K562 (cell line): ENCODE data around the gene OPCML. TPM values are rescaled to one million over a fixed set of nuclear protein-coding genes. Genes with fewer than 3 reads are reported as not detected.

Source experiments
- ETV5 ChIP-seq: sonication (generic); formaldehyde crosslinking; IDR thresholded peaks from 2 replicates; pipeline ENCODE4 v1.4.0; 2020; ENCODE audit warnings: low read depth, mild to moderate bottlenecking, missing genetic modification reagents
- NR2F6 ChIP-seq: fragments of 450-650 bp; formaldehyde crosslinking; IDR thresholded peaks from 2 replicates; pipeline ENCODE4 v1.4.0; 2020; ENCODE audit warnings: mild to moderate bottlenecking
- PPARD ChIP-seq: fragments of 250-450 bp; sonication (Bioruptor Pico); IDR thresholded peaks from 2 replicates; pipeline ENCODE4 v1.8.0; 2022; ENCODE audit warnings: inconsistent platforms, mild to moderate bottlenecking, moderate library complexity
- RBM39 ChIP-seq: fragments of 200-400 bp; formaldehyde crosslinking; optimal IDR thresholded peaks from 2 replicates; pipeline ENCODE3; 2018; ENCODE audit warnings: low read depth, low read length
- ZNF384 ChIP-seq: IDR thresholded peaks from 2 replicates; pipeline ENCODE4 v1.6.1; 2012; ENCODE audit warnings: low read depth, low read length, improper control_type of control experiment
- ZNF79 ChIP-seq: fragments of 250-450 bp; sonication (Bioruptor Pico); IDR thresholded peaks from 2 replicates; pipeline ENCODE4 v1.4.0; 2020; ENCODE audit warnings: low read depth, mild to moderate bottlenecking, moderate library complexity
- polyA plus RNA-seq, 8 experiments: library from polyadenylated mRNA; depleted of rRNA in 4 of 8; stranded (reverse) in 5 of 8; unstranded in 3 of 8; fragments of >200 nt; fragmentation: Nextera tagmentation in 2 of 8; fragmentation: Illumina TruSeq in 1 of 8; extraction: Ambion mirVana in 2 of 8; extraction: Trizol in 1 of 8; gene quantifications; 2 replicates each; pipeline versions ENCODE4 v1.2.1 to v1.2.3, GENCODE V29; 2011 to 2014; ENCODE audit warnings: inconsistent platforms in 1 of 8, missing spikeins in 1 of 8
- total RNA-seq, 7 experiments: library from RNA; depleted of rRNA in 6 of 7; stranded (reverse); fragments of >200 nt in 6 of 7; fragmentation: Illumina TruSeq in 2 of 7; extraction: Trizol in 2 of 7; gene quantifications; 2 replicates each; pipeline versions ENCODE4 v1.2.1 to v1.2.3, GENCODE V29; 2011 to 2021; ENCODE audit warnings: low replicate concordance in 1 of 7
- TF ChIP-seq, protein P1 (sequence below), 2 experiments: fragments of 450-650 bp; formaldehyde crosslinking in 1 of 2; IDR thresholded peaks; 2 replicates each; pipeline versions ENCODE4 v1.4.0 to v1.6.1; 2014 to 2020; ENCODE audit warnings: mild to moderate bottlenecking in 2 of 2, borderline replicate concordance in 1 of 2, low read depth in 1 of 2
- TF ChIP-seq, protein P2 (sequence below): fragments of 450-650 bp; IDR thresholded peaks from 2 replicates; pipeline ENCODE4 v1.6.1; 2016; ENCODE audit warnings: borderline replicate concordance

The OPCML gene
- total and polyA plus RNA-seq, 9 of the 15 experiments (the other 6 are each of a cell fraction or from before 2014, with no cell fraction given): not detected

DNA sequence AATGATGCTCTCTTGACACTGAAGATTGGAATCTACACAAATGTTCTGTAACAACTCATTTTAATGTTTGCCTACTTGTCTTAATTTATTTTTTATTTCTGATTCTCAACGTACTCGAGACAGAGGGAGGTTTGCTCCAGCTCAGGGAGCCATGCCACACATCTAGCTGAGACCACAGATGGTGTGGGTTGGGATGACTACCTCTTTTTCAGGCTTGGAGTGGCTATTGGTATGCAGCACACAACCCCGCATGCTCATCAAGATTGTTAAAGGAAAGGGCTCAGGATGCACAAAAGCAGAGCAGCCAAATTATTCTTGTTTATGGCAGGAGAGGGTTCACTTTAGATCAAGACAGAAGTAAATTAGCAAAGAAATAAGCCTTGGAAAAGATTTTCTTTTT, 424.5 kb downstream of the OPCML start (continued):
- TF ChIP-seq, protein P1, sequence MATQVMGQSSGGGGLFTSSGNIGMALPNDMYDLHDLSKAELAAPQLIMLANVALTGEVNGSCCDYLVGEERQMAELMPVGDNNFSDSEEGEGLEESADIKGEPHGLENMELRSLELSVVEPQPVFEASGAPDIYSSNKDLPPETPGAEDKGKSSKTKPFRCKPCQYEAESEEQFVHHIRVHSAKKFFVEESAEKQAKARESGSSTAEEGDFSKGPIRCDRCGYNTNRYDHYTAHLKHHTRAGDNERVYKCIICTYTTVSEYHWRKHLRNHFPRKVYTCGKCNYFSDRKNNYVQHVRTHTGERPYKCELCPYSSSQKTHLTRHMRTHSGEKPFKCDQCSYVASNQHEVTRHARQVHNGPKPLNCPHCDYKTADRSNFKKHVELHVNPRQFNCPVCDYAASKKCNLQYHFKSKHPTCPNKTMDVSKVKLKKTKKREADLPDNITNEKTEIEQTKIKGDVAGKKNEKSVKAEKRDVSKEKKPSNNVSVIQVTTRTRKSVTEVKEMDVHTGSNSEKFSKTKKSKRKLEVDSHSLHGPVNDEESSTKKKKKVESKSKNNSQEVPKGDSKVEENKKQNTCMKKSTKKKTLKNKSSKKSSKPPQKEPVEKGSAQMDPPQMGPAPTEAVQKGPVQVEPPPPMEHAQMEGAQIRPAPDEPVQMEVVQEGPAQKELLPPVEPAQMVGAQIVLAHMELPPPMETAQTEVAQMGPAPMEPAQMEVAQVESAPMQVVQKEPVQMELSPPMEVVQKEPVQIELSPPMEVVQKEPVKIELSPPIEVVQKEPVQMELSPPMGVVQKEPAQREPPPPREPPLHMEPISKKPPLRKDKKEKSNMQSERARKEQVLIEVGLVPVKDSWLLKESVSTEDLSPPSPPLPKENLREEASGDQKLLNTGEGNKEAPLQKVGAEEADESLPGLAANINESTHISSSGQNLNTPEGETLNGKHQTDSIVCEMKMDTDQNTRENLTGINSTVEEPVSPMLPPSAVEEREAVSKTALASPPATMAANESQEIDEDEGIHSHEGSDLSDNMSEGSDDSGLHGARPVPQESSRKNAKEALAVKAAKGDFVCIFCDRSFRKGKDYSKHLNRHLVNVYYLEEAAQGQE (IDR thresholded peaks at IDR 0.05; ENCODE audit: borderline replicate concordance): no peak
- TF ChIP-seq, protein P1 (CRISPR knock-in tag; IDR thresholded peaks at IDR 0.05; ENCODE audit: low read depth): no peak
- TF ChIP-seq ZNF384 (no peak), RBM39 (no peak), PPARD (CRISPR knock-in tag) (no peak), ETV5 (CRISPR knock-in tag) (no peak), ZNF79 (no peak), NR2F6 (no peak)
- TF ChIP-seq, protein P2, sequence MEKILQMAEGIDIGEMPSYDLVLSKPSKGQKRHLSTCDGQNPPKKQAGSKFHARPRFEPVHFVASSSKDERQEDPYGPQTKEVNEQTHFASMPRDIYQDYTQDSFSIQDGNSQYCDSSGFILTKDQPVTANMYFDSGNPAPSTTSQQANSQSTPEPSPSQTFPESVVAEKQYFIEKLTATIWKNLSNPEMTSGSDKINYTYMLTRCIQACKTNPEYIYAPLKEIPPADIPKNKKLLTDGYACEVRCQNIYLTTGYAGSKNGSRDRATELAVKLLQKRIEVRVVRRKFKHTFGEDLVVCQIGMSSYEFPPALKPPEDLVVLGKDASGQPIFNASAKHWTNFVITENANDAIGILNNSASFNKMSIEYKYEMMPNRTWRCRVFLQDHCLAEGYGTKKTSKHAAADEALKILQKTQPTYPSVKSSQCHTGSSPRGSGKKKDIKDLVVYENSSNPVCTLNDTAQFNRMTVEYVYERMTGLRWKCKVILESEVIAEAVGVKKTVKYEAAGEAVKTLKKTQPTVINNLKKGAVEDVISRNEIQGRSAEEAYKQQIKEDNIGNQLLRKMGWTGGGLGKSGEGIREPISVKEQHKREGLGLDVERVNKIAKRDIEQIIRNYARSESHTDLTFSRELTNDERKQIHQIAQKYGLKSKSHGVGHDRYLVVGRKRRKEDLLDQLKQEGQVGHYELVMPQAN: no peak
